Measurements from ENCODE around the gene DPF3. TPM values are rescaled to one million over a fixed set of nuclear protein-coding genes. Genes with fewer than 3 reads are reported as not detected.
A peak's percentile ranks its signal among the peaks of the same experiment; 100 is the strongest.

DPF3 gene
- total and polyA plus RNA-seq, 4 donors: 0.17 to 3.9 (median 0.52) TPM

GRCh38 chr14:72745546-72745945, 148.4 kb downstream of the DPF3 start:
- no peak for TF ChIP-seq CTCF (IDR thresholded peaks at IDR 0.05; ENCODE audit: control extremely low read depth, extremely low read depth)

GRCh38 chr14:72744416-72745120, 149.3 kb downstream of the DPF3 start:
- Histone ChIP-seq H3K4me3 (no peak overlapping the region), H3K4me1 (ENCODE audit: control insufficient read depth in 5 of 5, insufficient read depth in 5 of 5, low read length in 5 of 5) (peaks cover 0 to 6% (median 0%) of the 10 kb centered on the region in 5 donors), H3K9ac (ENCODE audit: insufficient read depth in 1 of 2, low read length in 2 of 2) (no peak overlapping the region), H3K36me3 (ENCODE audit: control insufficient read depth in 4 of 4, insufficient read depth in 4 of 4, low read length in 4 of 4) (no peaks in the 10 kb centered on the region), H3K9me3 (ENCODE audit: control insufficient read depth in 4 of 4, insufficient read depth in 3 of 4, low read length in 3 of 4) (peaks cover 0 to 10% (median under 1%) of the 10 kb centered on the region in 4 donors), H3K27ac (ENCODE audit: low read depth in 1 of 2, low read length in 1 of 2) (no peak overlapping the region), H3K27me3 (ENCODE audit: control insufficient read depth in 3 of 3, insufficient read depth in 3 of 3, low read length in 2 of 3) (no peaks in the 10 kb centered on the region)
- no peak for DNase-seq
- 86 to 92% methylated on average over 8 of the region's 8 CpGs for WGBS, 2 donors
- TF ChIP-seq CTCF (IDR thresholded peaks at IDR 0.05; ENCODE audit: control extremely low read depth, extremely low read depth): no peak
- no peak for ATAC-seq (ENCODE audit: insufficient read depth, low FRiP score)

More at GRCh38 chr14:72745546-72745945, 148.4 kb downstream of the DPF3 start:
- 72 to 78% methylated on average over 5 of the region's 5 CpGs for WGBS, 2 donors
- Histone ChIP-seq H3K27ac (ENCODE audit: low read depth in 1 of 2, low read length in 1 of 2) (peak overlapping the region in 1 of 2 donors; percentile 7), H3K4me1 (ENCODE audit: control insufficient read depth in 5 of 5, insufficient read depth in 5 of 5, low read length in 5 of 5) (peaks cover 0 to 6% (median 0%) of the 10 kb centered on the region in 5 donors), H3K4me3 (no peak overlapping the region), H3K9me3 (ENCODE audit: control insufficient read depth in 4 of 4, insufficient read depth in 3 of 4, low read length in 3 of 4) (peaks cover 0 to 10% (median under 1%) of the 10 kb centered on the region in 4 donors), H3K36me3 (ENCODE audit: control insufficient read depth in 4 of 4, insufficient read depth in 4 of 4, low read length in 4 of 4) (no peaks in the 10 kb centered on the region), H3K27me3 (ENCODE audit: control insufficient read depth in 3 of 3, insufficient read depth in 3 of 3, low read length in 2 of 3) (no peaks in the 10 kb centered on the region), H3K9ac (ENCODE audit: insufficient read depth in 1 of 2, low read length in 2 of 2) (no peak overlapping the region)
- DNase-seq (no peak), ATAC-seq (ENCODE audit: insufficient read depth, low FRiP score) (no peak)

- H3K9me3 ChIP-seq (ENCODE audit: control insufficient read depth in 4 of 4, insufficient read depth in 3 of 4, low read length in 3 of 4): peaks cover 0 to 6% (median 0%) of the 10 kb centered on the region in 4 donors
- peaks cover 0 to 6% (median 0%) of the 10 kb centered on the region in 5 donors for H3K4me1 ChIP-seq (ENCODE audit: control insufficient read depth in 5 of 5, insufficient read depth in 5 of 5, low read length in 5 of 5)
- no peak for TF ChIP-seq CTCF (IDR thresholded peaks at IDR 0.05; ENCODE audit: control extremely low read depth, extremely low read depth)
- 74 to 86% methylated on average over 2 of the region's 2 CpGs for WGBS, 2 donors
- no peak overlapping the region for H3K9ac ChIP-seq (ENCODE audit: insufficient read depth in 1 of 2, low read length in 2 of 2)
- ATAC-seq (ENCODE audit: insufficient read depth, low FRiP score) (no peak), DNase-seq (peak in 1 of 3 donors; percentile 41)
- no peaks in the 10 kb centered on the region for H3K36me3 ChIP-seq (ENCODE audit: control insufficient read depth in 4 of 4, insufficient read depth in 4 of 4, low read length in 4 of 4)
- no peak overlapping the region for H3K4me3 ChIP-seq
- no peaks in the 10 kb centered on the region for H3K27me3 ChIP-seq (ENCODE audit: control insufficient read depth in 3 of 3, insufficient read depth in 3 of 3, low read length in 2 of 3)
- H3K27ac ChIP-seq (ENCODE audit: low read depth in 1 of 2, low read length in 1 of 2): no peak overlapping the region
Measured at GRCh38 chr14:72743626-72744025, 150.3 kb downstream of the DPF3 start.

All from lung (tissue), 12 donors.